HG03575 (cell line): ENCODE measurements around the gene NHLH1.

Experiments
- ATAC-seq: cut with Tn5 transposase; IDR thresholded peaks from one replicate; pipeline ENCODE4 v1.9.1; 2021; ENCODE audit not compliant: unreplicated experiment, insufficient number of reproducible peaks, low FRiP score; ENCODE audit errors: extremely low read depth

The NHLH1 gene

DNA sequence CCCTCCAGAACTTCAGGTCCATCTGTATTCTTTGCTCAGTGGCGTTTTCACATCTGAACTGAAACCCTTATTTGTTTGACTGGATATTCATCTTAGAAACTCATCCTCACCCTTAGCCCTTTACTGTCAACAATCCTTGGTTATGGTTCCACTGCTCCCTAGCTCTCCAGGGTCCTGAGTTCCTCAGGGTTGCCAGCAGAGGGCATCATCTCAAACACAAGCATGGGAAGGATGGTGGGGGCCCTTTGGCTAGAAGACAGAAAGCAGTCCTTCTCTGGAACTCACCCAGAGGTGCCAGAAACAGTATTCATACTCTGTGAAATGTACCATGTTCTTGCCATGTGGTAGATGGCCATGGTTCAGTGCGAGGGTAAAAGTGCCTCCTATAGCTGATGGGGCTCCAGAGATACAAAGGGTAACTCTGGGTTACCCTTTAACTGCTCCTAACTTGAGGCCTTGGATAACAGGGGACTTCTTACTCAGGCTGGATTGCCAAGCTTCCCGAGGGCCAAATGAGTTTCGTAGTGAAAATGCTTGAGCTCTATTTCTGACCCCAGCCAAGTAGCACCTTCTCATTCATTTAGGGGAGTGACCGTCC, 12.4 kb upstream of the NHLH1 start:
- no peak for ATAC-seq

DNA sequence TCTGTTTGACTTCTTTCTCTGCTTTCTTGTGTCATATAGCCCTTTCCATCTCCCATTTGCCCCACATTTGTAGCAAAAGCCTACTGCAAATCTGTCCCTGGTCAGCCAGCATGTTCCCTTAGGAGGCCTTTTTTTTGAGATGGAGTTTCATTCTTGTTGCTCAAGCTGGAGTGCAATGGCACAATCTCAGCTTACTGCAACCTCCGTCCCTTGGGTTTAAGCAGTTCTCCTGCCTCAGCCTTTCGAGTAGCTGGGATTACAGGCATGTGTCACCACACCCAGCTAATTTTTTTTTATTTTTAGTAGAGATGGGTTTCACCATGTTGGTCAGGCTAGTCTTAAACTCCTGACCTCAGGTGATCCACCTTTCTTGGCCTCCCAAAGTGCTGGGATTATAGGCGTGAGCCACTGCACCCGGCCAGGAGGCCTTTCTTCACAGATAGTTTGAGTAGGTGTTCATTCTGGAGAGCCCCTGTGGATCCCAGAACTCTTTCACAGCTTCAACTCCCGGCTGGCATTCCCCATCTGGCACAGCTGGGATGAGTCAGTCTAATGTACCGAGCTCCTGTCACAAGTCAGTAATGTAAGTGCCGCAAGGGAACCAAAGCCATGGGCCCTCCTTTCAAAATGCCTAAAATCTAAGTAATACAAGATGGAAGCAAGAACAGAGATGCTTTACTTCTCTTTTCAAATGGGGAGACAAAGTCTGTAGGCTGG, 9.4 kb upstream of the NHLH1 start:
- ATAC-seq: no peak

DNA sequence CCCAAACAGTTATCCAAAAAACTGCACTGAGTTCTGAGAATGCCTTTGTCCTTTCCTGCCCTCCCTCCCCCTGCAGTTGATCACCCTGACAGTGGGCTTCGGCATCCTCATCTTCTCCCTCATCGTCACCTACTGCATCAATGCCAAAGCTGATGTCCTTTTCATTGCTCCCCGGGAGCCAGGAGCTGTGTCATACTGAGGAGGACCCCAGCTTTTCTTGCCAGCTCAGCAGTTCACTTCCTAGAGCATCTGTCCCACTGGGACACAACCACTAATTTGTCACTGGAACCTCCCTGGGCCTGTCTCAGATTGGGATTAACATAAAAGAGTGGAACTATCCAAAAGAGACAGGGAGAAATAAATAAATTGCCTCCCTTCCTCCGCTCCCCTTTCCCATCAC, 8.8 kb upstream of the NHLH1 start:
- no peak for ATAC-seq

DNA sequence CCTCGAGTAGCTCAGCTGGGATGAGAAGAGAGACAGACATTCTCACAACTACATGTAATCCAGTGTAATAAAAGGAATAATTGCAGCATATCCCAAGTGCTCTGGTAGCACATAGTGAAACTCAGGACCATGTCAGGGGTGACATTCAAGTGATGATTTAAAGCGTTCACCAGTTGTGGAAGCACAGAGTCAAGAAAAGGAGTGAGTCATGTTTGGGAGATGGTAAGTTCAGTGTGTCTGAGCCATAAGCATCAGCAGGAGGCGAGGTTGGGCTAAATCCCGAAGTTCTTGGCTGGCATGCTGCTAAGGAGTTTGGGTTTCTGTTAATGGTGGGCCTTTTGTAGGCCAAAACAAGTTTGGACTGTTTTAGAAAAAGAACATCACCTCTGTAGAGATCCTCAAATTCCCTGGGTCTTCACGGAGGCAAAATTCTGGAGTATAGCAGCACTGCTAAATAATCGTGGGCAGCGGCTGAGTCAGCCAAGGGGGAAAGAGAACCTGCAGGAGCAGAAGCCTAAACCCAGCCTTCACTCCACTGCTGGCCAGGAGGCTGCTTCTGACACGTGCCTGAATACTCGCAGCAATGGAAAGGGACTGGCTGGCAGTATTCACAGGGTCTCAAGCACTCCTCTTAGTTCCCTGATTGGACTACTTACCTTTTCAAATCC, 7.2 kb upstream of the NHLH1 start:
- no peak for ATAC-seq

DNA sequence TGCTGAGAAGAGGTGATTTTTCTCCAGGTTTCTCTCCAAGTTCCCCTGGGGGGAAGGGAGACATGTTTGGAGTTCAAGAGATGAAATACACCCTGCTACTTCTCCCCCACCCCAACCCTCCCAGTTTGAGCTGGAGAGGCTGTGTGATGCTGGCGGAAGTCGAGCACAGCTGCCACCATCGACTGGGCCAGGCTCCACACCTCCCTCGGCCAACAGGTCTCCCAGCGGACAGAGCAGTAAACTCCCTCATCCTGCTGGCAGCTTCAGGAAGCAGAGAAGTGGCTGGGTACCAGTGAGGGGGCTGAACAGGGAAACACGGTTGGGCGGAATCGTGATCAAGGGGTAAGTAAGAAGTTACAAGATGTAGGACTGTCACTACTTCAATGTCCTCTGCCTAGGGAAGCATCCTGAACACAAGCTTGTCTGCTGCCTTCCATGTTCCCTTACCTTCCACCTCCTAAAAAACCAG, 6.6 kb upstream of the NHLH1 start:
- ATAC-seq: no peak

DNA sequence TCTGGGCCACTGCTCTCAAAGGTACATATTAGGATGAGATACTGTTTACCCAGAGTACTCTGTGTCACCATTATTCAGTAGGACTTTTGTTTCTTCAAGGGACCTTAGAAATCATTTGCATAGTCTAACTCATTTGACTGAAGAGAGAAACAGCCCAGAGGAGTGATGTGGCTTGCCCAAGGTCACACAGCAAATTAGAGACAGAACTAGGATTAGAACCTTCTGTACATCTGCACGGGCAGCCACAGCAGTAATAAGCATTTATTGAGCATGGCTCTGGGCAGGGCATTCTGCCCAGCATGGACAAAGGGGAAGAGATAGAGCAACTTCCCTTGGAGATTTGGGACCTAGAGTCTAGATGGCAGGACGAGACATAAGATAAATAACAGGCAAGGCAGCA, 5.7 kb upstream of the NHLH1 start:
- ATAC-seq: no peak

DNA sequence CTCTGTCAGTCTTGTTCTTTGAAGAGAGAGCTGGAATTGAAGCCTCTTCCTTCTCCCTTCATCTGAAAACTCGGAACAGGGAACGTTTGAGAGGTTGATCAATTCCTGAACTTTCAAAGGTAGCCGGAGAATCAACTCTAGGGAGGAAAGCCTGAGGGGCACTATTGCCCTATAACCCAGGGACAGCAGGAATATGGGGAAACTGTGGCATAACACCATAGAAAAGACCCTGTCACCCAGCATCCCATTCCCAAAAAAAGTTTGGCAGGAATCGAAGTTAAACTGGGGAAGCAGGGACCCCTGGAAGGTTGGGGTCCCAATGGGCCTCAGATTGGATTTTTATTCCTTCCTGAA, 5.1 kb upstream of the NHLH1 start:
- ATAC-seq: no peak

DNA sequence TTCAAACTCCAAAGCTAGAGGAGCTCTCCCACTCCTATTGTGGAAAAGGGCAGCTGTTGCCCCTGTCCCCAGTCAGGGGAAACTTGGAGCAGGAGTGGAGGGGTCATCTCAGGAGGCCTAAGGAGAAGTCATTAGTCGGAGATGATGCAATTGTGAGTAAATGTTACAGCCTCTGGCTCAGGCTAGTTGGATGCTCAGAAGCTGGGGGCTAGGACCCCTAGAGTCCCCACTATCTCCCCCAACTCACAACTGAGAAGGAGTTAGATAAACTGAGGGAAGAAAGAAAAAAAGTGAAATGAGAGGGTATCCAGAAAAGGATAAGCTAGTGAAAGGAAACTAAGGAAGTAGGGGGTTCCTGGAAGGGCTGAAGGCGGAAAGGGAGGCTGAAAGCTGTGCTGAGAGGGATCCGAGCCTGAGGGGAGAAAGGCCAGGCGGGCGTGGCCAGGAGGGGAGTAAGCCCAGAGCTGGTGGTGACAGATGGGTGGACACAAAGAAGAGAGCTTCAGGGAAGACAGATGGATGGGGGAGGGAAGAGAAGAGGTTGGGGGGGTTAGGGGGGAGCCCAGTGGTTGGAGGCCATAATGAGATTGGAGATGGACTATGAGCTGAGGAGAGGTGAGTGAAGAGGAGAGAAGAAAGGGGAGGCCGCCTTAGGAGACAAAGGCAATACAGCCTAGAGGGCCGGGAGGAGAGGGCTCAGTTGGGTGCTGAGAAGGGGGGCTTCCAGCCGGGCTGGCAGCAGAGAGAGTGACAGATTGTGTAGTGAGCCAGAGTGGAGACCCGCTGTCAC, 4.5 kb upstream of the NHLH1 start:
- no peak for ATAC-seq

DNA sequence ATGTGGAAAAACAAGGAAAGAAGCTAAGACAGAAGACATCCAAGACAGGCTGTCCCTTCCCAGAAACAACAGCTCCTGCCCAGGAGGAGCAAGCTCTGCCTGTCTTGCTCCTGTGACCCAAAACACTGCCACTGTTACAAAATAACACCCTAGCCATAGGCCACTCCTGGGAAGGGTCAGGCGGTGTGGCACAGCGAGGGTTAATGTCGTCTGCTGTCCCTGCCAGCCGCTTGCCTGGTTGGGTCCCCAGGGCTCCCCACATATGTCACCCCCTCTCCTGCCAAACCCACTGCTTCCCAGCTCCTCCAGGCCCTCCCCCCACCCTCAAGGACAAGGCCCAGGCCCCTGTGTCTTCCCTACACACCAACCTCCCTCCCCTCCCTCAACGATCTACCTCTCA, 3.9 kb upstream of the NHLH1 start:
- ATAC-seq: no peak

DNA sequence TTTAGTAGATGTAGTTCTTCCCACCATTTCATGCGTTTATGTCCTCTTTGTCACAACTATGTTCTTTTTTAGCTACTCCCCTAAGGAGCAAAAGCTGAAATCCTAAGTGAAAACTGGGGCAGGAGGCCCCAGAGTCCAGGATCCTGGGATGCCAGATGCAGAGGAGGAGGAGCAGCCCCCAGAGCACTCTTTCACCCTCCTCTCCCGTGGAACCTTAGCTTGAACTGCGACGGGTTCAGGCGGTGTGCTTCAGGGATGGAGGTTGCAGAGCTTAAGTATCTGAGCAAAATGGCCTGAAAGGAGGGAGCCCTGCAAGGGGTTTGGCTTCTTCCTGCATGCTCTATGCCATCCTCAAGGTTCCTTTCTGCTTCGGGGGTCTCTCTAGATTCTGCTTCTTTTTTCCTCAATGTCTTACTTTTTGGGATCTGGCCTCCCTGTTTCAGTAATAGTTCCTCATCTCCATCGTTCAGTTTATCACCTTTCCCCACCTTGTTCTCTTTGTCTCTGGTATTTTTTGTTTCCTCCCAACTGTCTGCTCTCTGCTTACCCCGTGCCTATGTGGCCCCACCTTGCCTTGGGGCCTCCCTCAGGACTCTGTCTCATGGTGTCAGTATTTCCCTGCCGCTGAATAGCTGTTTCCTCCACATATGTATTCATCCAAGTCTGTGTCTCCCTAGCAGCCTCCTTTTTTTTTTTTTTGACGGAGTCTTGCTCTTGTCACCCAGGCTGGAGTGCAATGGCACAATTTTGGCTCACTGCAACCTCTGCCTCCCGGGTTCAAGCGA, 2.7 kb upstream of the NHLH1 start:
- ATAC-seq: no peak

DNA sequence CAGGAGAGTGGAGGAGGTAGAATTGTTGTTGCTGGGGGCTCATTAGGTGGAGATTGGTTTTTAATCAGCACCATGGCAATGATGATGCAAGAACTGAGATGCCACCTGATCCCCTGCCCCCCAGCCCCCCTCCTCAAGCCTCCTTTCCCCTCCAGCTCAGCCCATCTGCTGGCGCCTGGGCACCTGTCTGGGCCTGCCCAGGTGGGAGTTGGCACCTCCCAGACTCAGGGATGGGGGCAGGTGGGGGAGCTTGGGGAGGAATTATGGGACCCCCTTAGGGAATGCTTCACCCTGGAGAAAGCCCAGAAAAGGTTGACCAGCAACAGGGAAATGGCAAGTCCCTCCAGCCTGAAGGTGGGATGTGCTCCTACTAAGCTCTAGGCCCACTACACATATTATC, 1.5 kb upstream of the NHLH1 start:
- no peak for ATAC-seq

DNA sequence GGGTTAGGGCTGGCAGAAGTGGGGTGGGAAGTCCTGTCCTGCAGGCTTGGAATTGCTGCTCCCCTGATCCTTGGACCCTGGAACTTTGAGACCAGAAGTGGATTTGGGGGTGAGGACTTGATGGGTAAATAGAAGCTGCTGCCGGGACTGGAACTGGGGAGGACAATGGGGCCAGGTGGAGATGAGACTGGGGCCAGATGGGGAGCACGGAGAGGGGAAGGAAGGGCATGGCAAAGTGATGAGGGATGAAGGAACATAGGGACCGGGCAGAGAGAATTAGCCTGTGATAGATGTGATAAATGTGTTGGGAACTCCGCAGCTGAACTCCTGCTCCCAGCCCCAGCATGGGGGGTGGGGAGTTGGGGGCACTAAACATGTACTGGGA, 637 bp downstream of the NHLH1 start:
- no peak for ATAC-seq

DNA sequence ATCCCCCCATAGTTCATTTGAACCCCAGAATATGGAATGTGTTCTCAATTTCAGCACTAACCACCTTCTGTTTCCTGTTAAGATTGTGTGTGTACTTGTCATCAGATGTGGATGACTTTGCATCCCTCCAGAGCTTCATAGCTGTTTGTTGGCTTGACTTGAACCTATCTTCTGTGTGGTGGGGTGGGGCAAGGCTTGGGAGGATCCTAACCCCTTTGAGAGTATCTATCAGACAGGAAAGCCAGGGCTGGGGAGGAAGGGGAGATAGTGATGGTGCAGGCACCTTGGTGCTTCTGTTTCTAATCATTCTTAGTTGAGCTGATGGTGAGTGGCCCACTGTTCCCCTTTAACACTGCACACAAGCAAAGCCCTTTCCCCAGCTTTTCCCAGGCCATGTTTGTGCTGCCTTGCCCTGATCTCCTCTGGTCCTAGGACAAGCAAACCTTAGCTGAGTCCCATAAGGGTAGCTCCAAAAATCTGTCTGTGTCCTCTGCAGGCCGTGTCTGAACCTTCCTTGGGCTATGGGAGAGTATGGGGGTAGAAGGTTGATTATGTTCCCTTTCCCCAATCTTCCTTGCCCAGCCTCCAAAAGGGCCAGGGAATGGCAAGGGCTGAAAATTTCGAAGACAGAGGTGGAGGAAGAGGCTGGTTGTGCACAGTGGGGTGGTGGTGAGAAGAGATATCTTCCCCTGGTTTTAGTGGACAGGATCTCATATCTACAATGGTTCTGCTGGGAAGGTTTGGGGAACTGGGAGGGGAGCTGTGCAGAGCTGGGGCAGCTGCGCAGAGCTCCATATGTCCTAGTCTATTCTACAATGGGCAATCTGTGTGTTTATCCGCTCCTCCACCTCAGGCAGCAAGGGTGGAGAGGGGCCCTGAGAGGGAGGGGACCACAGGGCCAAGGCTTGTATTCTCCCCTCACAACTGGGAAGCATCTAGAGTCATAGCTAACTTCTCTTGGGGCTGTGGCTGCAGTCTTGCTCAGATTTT, 1.4 kb downstream of the NHLH1 start:
- ATAC-seq: no peak

DNA sequence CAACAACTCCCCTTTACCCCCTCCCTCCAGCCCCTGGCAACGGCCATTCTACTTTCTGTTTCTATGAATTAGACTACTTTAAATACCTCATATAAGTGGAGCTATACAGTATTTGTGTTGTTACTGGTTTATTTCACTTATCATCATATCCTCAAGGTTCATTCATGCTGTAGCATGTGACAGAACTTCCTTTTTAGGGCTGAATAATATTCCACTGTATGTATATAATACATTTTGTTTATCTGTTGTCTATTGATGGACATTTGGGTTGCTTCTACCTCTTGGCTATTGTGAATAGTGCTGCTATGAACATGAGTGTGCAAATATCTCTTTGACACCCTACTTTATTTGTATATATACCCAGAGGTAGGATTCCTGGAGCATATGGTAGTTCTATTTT, 2.2 kb downstream of the NHLH1 start:
- no peak for ATAC-seq

DNA sequence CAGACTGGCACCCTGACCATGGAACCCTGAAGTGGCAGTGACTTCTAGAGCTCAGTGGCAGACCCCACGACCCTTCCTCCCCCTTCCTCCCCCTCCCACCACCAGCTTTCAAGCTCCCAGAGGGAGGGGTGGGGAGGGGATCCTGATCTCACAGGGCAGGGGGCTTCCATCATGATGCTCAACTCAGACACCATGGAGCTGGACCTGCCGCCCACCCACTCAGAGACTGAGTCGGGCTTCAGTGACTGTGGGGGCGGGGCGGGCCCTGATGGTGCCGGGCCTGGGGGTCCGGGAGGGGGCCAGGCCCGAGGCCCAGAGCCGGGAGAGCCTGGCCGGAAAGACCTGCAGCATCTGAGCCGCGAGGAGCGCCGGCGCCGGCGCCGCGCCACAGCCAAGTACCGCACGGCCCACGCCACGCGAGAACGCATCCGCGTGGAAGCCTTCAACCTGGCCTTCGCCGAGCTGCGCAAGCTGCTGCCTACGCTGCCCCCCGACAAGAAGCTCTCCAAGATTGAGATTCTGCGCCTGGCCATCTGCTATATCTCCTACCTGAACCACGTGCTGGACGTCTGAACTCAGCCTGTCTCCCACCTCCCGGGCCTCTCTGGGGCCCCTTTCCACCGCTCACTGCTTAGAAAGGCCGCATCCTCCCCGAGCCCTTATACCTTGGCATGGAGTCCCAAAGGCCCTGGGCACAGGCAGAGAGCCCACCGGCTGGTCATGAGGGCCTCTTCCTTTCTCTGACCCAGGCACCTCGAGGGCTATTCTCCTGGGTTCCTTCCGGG, 3.9 kb downstream of the NHLH1 start:
- no peak for ATAC-seq

DNA sequence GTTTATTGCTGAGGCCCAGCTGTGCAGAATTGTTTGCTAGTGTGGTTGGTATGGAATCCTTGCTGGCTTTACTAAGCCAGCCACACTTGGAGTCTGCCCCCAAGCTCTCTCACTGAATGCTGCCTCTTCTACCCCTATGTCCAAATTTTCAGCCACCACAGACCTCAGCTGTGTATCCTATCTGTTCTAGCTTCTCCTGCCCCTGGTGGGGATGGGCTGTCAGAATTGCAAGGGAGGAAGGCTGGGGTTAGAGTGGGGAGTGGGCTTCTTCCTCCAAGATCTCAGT, 4.4 kb downstream of the NHLH1 start:
- ATAC-seq: no peak

DNA sequence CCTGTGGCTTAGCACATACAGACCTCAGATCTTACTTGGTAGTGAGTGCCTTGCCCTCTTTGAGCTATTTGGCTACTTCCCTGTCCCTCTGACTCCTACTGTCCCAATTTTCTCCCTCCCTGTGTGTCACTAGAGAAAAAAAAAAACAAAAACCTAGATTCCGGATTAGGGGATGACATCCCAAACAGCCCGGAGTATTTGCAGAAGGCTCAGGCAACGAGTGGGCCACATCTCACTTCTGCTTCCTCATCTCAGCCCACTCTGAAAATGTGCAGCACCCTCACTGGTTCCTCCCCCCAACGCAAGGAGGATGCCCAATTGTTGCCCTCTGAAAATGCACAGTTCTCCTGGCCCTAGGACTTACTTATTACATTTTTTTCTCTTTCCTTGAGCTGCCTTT, 4.9 kb downstream of the NHLH1 start:
- ATAC-seq: no peak

DNA sequence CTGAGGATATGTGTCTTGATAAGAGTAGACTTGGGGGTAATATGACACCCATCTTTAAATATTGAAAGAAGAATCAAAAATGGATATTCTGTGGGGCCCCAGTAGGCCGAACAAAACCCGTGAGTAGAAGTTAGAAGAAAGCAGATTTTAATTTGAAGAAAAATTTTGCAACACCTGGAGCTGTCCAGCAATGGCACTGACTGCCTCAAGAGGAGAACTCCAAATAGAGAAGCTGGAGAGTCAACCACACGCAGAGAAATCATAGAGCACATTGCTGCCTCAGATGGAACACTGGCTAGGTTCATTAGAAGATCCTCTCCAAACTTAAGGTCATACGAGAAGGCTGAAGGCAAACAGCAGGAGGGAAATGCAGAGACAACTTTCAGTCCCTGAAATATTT, 6.8 kb downstream of the NHLH1 start:
- no peak for ATAC-seq
